HCT116 (cell line): ENCODE data around the gene SLC44A5. TPM values are rescaled to one million over a fixed set of nuclear protein-coding genes. Genes with fewer than 3 reads are reported as not detected.

ENCODE experiments used
- ATAC-seq: fragments of 200-7000 bp; cut with Tn5 transposase; 2 replicates; pipeline ENCODE4 v1.9.1; 2020; ENCODE audit warnings: mild to moderate bottlenecking, moderate library complexity
- BruUV-seq: library from RNA; stranded (reverse); fragments of 400-500 nt; replicated peaks from 2 replicates; lab custom pipeline; 2021; lab: Mats Ljungman, UMichigan
- CTCF ChIA-PET: fragments of 300-600 bp; sonication (Branson Sonifier 250); formaldehyde crosslinking; loops from one replicate; lab custom pipeline; 2021; ENCODE audit warnings: antibody characterized with exemption; lab: Charles Lee
- POLR2A ChIA-PET: fragments of 300-600, 350-600 bp; sonication (Branson Sonifier 250); formaldehyde crosslinking; loops from one replicate; lab custom pipeline; 2021; ENCODE audit warnings: antibody characterized with exemption; lab: Charles Lee
- RAD21 ChIA-PET, 2 experiments: fragments of 300-600 bp; sonication (Branson Sonifier 250); formaldehyde crosslinking; loops; one replicate each; lab custom pipeline; 2023; ENCODE audit warnings: low total read pairs in 2 of 2; ENCODE audit not compliant: uncharacterized antibody in 2 of 2, unreplicated experiment in 2 of 2, low non-redundant PET in 1 of 2; lab: Charles Lee
- DNase-seq: peaks from one replicate; pipeline ENCODE4 v3.0.0-alpha.2; 2010; ENCODE audit warnings: low read depth, low spot score
- H2AFZ ChIP-seq: fragments of 200-600 bp; shearing (Covaris generic), sonication (generic); 2 replicates; pipeline ENCODE4 v1.6.1; 2017; ENCODE audit warnings: low read depth, mixed run types, mixed read lengths, antibody characterized with exemption, low read length; ENCODE audit not compliant: poor library complexity, severe bottlenecking
- H3K27ac ChIP-seq: 2 replicates; pipeline ENCODE4 v1.5.1; 2012; ENCODE audit warnings: low read depth, low read length
- H3K27me3 ChIP-seq: fragments of 200-600 bp; sonication (generic); 2 replicates; pipeline ENCODE4 v1.6.1; 2016; ENCODE audit warnings: mixed run types, low read length, mixed read lengths; ENCODE audit not compliant: insufficient read depth
- H3K36me3 ChIP-seq, 2 experiments: fragments of 200-500 bp in 1 of 2; fragments of 200-600 bp in 1 of 2; sonication (Bioruptor generic) in 1 of 2; sonication (generic) in 1 of 2; 2 replicates each; pipeline versions ENCODE4 v1.5.1 to v1.6.1; 2014 to 2016; ENCODE audit warnings: low read length in 2 of 2, inconsistent platforms in 1 of 2, mixed read lengths in 1 of 2, mixed run types in 1 of 2; ENCODE audit not compliant: insufficient read depth in 2 of 2, control insufficient read depth in 1 of 2
- H3K4me1 ChIP-seq, 2 experiments: fragments of 200-600 bp in 1 of 2; sonication (generic) in 1 of 2; 2 replicates each; pipeline versions ENCODE4 v1.5.1 to v1.6.1; 2012 to 2017; ENCODE audit warnings: low read length in 2 of 2, inconsistent platforms in 1 of 2, mild to moderate bottlenecking in 1 of 2, mixed read lengths in 1 of 2, mixed run types in 1 of 2, moderate library complexity in 1 of 2; ENCODE audit not compliant: insufficient read depth in 2 of 2, control insufficient read depth in 1 of 2
- H3K4me2 ChIP-seq: fragments of 200-600 bp; sonication (generic); 2 replicates; pipeline ENCODE4 v1.6.1; 2017; ENCODE audit warnings: mixed run types, low read length, mixed read lengths
- H3K4me3 ChIP-seq, 2 experiments: fragments of 200-600 bp in 1 of 2; sonication (generic) in 1 of 2; replicated peaks in 1 of 2; 2 replicates each; pipeline ENCODE4 v1.5.1; 2011 to 2016; ENCODE audit warnings: low read length in 2 of 2, control low read depth in 1 of 2, low read depth in 1 of 2, mild to moderate bottlenecking in 1 of 2, mixed read lengths in 1 of 2, mixed run types in 1 of 2
- H3K79me2 ChIP-seq: fragments of 200-600 bp; sonication (generic); 2 replicates; pipeline ENCODE4 v1.6.1; 2017; ENCODE audit warnings: mild to moderate bottlenecking, mixed run types, low read length, moderate library complexity, mixed read lengths; ENCODE audit not compliant: insufficient read depth
- H3K9ac ChIP-seq: fragments of 200-600 bp; sonication (generic); 2 replicates; pipeline ENCODE4 v1.6.1; 2016; ENCODE audit warnings: low read length, mixed read lengths
- H3K9me2 ChIP-seq: fragments of 200-600 bp; sonication (generic), shearing (Covaris generic); 2 replicates; pipeline ENCODE4 v1.6.1; 2017; ENCODE audit warnings: mixed run types, mild to moderate bottlenecking, moderate library complexity; ENCODE audit not compliant: insufficient read depth
- H3K9me3 ChIP-seq, 2 experiments: fragments of 200-500 bp in 1 of 2; fragments of 200-600 bp in 1 of 2; sonication (Bioruptor generic) in 1 of 2; sonication (generic) in 1 of 2; 2 replicates each; pipeline ENCODE4 v1.6.1; 2014 to 2017; ENCODE audit warnings: low read length in 2 of 2, mixed read lengths in 2 of 2, inconsistent platforms in 1 of 2, low read depth in 1 of 2, mild to moderate bottlenecking in 1 of 2, mixed run types in 1 of 2, moderate library complexity in 1 of 2; ENCODE audit not compliant: control insufficient read depth in 1 of 2, insufficient read depth in 1 of 2
- H4K20me1 ChIP-seq: fragments of 200-600 bp; sonication (generic), shearing (Covaris generic); 2 replicates; pipeline ENCODE4 v1.6.1; 2017; ENCODE audit warnings: mixed run types, mild to moderate bottlenecking, moderate library complexity; ENCODE audit not compliant: insufficient read depth
- CBX3 ChIP-seq: IDR thresholded peaks from 2 replicates; pipeline ENCODE4 v1.6.1; 2012; ENCODE audit warnings: low read depth
- POLR2A ChIP-seq: IDR thresholded peaks from 2 replicates; pipeline ENCODE4 v1.7.0; 2011; ENCODE audit warnings: borderline replicate concordance; ENCODE audit not compliant: insufficient read depth, insufficient read length; ENCODE audit errors: extremely low read depth
- POLR2AphosphoS5 ChIP-seq: IDR thresholded peaks from 2 replicates; pipeline ENCODE4 v1.6.1; 2011; ENCODE audit warnings: mild to moderate bottlenecking, low read depth, low read length, moderate library complexity
- SIN3A ChIP-seq: IDR thresholded peaks from 2 replicates; pipeline ENCODE4 v1.6.1; 2012; ENCODE audit warnings: low read depth
- SP1 ChIP-seq: IDR thresholded peaks from 2 replicates; pipeline ENCODE4 v1.6.1; 2012; ENCODE audit warnings: low read depth
- SRF ChIP-seq: IDR thresholded peaks from 2 replicates; pipeline ENCODE4 v1.6.1; 2012; ENCODE audit warnings: low read depth
- ZFX ChIP-seq: fragments of 450-650 bp; IDR thresholded peaks from 2 replicates; pipeline ENCODE4 v1.6.1; 2017
- intact Hi-C: fragments of 100-400 bp; cut with micrococcal nuclease; formaldehyde crosslinking; loops from 2 replicates; pipeline ENCODE4 v1.10.0; 2022
- total RNA-seq: library from RNA; stranded (reverse); gene quantifications from one replicate; pipeline ENCODE4 v1.2.1, GENCODE V29; 2021; ENCODE audit not compliant: unreplicated experiment
- TF ChIP-seq, protein P1 (sequence below): IDR thresholded peaks from 2 replicates; pipeline ENCODE4 v1.6.1; 2012; ENCODE audit warnings: low read depth
- TF ChIP-seq, protein P2 (sequence below): IDR thresholded peaks from 2 replicates; pipeline ENCODE4 v1.6.1; 2011; ENCODE audit warnings: mild to moderate bottlenecking, low read length, moderate library complexity; ENCODE audit not compliant: insufficient replicate concordance; ENCODE audit errors: extremely low read depth

Gene SLC44A5
- total RNA-seq, 1 experiment from 2014 or later: 2.4 TPM

DNA sequence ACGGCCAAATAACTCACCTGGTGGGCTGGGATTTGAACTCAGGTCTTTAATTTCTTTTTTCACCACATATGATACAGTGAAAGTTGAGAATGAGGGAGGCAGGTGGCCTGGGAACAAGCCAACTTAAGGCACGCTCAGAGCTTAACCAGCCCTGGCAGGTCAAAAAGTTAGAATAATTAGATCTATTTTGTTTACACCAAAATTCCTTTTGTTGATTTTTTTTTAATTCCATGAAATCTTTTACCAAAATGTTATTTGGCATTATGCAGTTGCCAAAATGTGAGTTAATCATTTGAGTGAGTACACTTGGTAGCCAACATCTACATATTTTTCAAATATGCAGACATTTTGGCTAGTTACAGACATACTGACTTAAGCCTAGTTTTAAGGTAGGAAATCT, 439.9 kb downstream of the SLC44A5 start:
- no peak for ATAC-seq
- no peak for DNase-seq
- ChIA-PET RAD21 (no interaction called here), POLR2A (no interaction called here), CTCF (no interaction called here)
- no peaks in the 10 kb centered on the region for H3K36me3 ChIP-seq
- H4K20me1 ChIP-seq: no peaks in the 10 kb centered on the region
- intact Hi-C loops: no loop called here
- no peaks in the 10 kb centered on the region for H3K4me1 ChIP-seq
- no peak overlapping the region for H2AFZ ChIP-seq
- H3K4me3 ChIP-seq: no peak overlapping the region
- H3K9me3 ChIP-seq: no peaks in the 10 kb centered on the region
- no peak overlapping the region for H3K4me2 ChIP-seq
- no peak overlapping the region for H3K27ac ChIP-seq
- no TSS peak for BruUV-seq
- H3K27me3 ChIP-seq: peaks cover 27% of the 10 kb centered on the region
- no peaks in the 10 kb centered on the region for H3K9me2 ChIP-seq
- no peak overlapping the region for H3K9ac ChIP-seq
- H3K79me2 ChIP-seq: no peaks in the 10 kb centered on the region
- TF ChIP-seq, protein P1, sequence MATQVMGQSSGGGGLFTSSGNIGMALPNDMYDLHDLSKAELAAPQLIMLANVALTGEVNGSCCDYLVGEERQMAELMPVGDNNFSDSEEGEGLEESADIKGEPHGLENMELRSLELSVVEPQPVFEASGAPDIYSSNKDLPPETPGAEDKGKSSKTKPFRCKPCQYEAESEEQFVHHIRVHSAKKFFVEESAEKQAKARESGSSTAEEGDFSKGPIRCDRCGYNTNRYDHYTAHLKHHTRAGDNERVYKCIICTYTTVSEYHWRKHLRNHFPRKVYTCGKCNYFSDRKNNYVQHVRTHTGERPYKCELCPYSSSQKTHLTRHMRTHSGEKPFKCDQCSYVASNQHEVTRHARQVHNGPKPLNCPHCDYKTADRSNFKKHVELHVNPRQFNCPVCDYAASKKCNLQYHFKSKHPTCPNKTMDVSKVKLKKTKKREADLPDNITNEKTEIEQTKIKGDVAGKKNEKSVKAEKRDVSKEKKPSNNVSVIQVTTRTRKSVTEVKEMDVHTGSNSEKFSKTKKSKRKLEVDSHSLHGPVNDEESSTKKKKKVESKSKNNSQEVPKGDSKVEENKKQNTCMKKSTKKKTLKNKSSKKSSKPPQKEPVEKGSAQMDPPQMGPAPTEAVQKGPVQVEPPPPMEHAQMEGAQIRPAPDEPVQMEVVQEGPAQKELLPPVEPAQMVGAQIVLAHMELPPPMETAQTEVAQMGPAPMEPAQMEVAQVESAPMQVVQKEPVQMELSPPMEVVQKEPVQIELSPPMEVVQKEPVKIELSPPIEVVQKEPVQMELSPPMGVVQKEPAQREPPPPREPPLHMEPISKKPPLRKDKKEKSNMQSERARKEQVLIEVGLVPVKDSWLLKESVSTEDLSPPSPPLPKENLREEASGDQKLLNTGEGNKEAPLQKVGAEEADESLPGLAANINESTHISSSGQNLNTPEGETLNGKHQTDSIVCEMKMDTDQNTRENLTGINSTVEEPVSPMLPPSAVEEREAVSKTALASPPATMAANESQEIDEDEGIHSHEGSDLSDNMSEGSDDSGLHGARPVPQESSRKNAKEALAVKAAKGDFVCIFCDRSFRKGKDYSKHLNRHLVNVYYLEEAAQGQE: no peak
- TF ChIP-seq POLR2AphosphoS5: no peak
- TF ChIP-seq, protein P2, sequence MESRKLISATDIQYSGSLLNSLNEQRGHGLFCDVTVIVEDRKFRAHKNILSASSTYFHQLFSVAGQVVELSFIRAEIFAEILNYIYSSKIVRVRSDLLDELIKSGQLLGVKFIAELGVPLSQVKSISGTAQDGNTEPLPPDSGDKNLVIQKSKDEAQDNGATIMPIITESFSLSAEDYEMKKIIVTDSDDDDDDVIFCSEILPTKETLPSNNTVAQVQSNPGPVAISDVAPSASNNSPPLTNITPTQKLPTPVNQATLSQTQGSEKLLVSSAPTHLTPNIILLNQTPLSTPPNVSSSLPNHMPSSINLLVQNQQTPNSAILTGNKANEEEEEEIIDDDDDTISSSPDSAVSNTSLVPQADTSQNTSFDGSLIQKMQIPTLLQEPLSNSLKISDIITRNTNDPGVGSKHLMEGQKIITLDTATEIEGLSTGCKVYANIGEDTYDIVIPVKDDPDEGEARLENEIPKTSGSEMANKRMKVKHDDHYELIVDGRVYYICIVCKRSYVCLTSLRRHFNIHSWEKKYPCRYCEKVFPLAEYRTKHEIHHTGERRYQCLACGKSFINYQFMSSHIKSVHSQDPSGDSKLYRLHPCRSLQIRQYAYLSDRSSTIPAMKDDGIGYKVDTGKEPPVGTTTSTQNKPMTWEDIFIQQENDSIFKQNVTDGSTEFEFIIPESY: no peak
- no peak for TF ChIP-seq SRF
- TF ChIP-seq CBX3: no peak
- no peak for TF ChIP-seq SP1
- no peak for TF ChIP-seq ZFX
- no peak for TF ChIP-seq POLR2A
- TF ChIP-seq SIN3A: no peak
